ENCODE measurements around the gene C4orf33.

C4orf33 gene

DNA sequence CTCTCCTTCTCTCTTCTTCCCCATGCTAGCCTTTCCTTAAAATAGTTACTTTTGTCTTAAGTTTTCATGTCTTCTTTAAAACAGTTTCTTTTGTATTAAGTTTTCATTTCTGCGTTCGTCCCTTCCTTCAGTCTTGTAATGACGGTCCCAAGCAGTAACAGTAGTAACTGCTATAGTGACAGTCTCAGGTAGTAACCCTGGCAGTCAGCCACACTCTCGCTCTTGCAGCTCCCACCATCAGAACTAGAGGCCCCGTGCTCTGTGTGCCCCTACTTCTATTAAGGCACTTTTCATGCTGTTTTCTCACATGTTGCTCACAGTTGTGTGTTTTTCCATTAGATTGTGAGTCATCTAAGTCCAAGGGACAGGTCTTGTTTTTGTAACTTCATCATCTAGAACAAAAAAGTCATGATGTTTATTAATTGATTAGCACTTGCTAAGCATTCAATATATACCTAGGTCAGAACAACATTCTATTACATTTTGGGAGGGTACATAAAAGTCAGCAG lies 49.3 kb downstream of the C4orf33 start:
- no peak overlapping the region for H3K9ac ChIP-seq (ENCODE audit: insufficient read length, low read depth)
- no peaks in the 10 kb centered on the region for H3K27me3 ChIP-seq (ENCODE audit: insufficient read depth, insufficient read length)
- no peaks in the 10 kb centered on the region for H3K9me3 ChIP-seq (ENCODE audit: insufficient read depth, low read length)
- DNase-seq (ENCODE audit: low read depth, low spot score), result no peak
- no peaks in the 10 kb centered on the region for H3K36me3 ChIP-seq (ENCODE audit: insufficient read depth, insufficient read length, low read length)
- no peak for TF ChIP-seq ZNF274 (IDR thresholded peaks at IDR 0.05; ENCODE audit: low read depth, low read length)
- no peak for TF ChIP-seq SUZ12 (IDR thresholded peaks at IDR 0.05; ENCODE audit: extremely low read depth, insufficient read depth, insufficient read length)
- TF ChIP-seq YY1 (IDR thresholded peaks at IDR 0.05; ENCODE audit: insufficient read depth, insufficient read length), result no peak
- H3K4me1 ChIP-seq (ENCODE audit: insufficient read depth, insufficient read length), result no peaks in the 10 kb centered on the region
- H3K4me3 ChIP-seq (ENCODE audit: insufficient read length, low read depth), result no peak overlapping the region

DNA sequence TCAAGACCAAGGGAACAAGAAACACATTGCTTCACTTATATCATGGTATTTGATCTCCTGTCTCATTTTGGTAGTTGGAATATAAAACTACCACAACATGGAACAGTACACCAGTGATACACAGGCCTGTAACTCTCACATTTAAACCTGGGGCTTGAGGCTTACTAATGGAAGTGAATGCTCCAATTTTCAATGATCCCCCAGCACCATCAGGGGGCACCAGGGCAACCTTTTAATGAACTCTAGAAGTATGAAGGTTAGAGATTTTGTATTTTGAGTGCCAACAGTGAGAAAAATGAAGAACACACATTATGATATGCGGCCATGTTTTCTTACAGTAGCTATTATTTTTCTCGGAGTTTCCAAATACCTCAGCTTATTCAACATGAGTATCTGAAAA lies 50.7 kb downstream of the C4orf33 start:
- Histone ChIP-seq H3K27me3 (ENCODE audit: insufficient read depth, insufficient read length) (no peaks in the 10 kb centered on the region), H3K36me3 (ENCODE audit: insufficient read depth, insufficient read length, low read length) (no peaks in the 10 kb centered on the region), H3K9ac (ENCODE audit: insufficient read length, low read depth) (no peak overlapping the region), H3K4me3 (ENCODE audit: insufficient read length, low read depth) (no peak overlapping the region), H3K4me1 (ENCODE audit: insufficient read depth, insufficient read length) (no peaks in the 10 kb centered on the region), H3K9me3 (ENCODE audit: insufficient read depth, low read length) (no peaks in the 10 kb centered on the region)
- TF ChIP-seq ZNF274 (IDR thresholded peaks at IDR 0.05; ENCODE audit: low read depth, low read length) (no peak), SUZ12 (IDR thresholded peaks at IDR 0.05; ENCODE audit: extremely low read depth, insufficient read depth, insufficient read length) (no peak), YY1 (IDR thresholded peaks at IDR 0.05; ENCODE audit: insufficient read depth, insufficient read length) (no peak)
- DNase-seq (ENCODE audit: low read depth, low spot score), result no peak

DNA sequence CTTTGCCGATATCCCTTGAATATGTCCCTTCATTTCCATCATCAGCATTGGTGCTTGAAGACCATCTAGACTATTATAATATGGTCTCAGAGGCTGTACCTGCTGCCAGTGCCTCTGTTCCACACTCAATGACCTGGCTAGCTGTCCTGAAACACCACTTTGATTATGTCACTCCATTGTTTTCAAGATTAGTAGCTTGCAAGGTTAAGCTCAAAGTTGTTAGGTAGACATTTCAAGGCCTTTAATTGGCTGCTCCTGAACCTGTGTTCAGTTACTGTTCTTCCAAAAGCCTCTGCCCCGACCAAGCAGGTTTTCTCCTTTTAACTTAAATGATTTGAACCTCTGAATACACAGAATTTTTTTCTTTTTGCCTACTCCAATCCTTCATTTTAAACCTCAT lies 52.9 kb downstream of the C4orf33 start:
- Histone ChIP-seq H3K9me3 (ENCODE audit: insufficient read depth, low read length) (no peaks in the 10 kb centered on the region), H3K9ac (ENCODE audit: insufficient read length, low read depth) (no peak overlapping the region), H3K27me3 (ENCODE audit: insufficient read depth, insufficient read length) (no peaks in the 10 kb centered on the region), H3K4me3 (ENCODE audit: insufficient read length, low read depth) (no peak overlapping the region), H3K4me1 (ENCODE audit: insufficient read depth, insufficient read length) (no peaks in the 10 kb centered on the region), H3K36me3 (ENCODE audit: insufficient read depth, insufficient read length, low read length) (no peaks in the 10 kb centered on the region)
- TF ChIP-seq ZNF274 (IDR thresholded peaks at IDR 0.05; ENCODE audit: low read depth, low read length) (no peak), YY1 (IDR thresholded peaks at IDR 0.05; ENCODE audit: insufficient read depth, insufficient read length) (no peak), SUZ12 (IDR thresholded peaks at IDR 0.05; ENCODE audit: extremely low read depth, insufficient read depth, insufficient read length) (no peak)
- DNase-seq (ENCODE audit: low read depth, low spot score), result no peak

DNA sequence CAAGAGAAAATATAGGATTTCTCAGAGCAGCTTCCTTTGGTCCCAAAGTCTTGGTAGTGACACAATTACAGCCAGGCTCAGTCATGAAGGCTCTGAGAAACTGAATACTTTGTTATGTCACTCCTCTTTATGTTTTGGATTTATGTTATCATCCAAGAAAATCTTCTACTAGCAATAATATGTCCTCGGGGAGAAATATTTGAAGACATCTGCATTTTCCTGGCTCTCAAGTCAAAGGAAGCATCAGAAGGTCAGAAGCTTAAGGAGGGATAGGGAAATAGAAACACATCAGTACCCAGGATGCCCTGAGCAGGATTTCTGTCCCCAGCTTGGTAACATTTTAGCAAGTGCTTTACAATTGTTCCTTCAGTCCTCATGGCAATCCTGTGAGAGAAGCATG lies 54.0 kb downstream of the C4orf33 start:
- Histone ChIP-seq H3K9me3 (ENCODE audit: insufficient read depth, low read length) (no peaks in the 10 kb centered on the region), H3K4me1 (ENCODE audit: insufficient read depth, insufficient read length) (no peaks in the 10 kb centered on the region), H3K27me3 (ENCODE audit: insufficient read depth, insufficient read length) (no peaks in the 10 kb centered on the region), H3K9ac (ENCODE audit: insufficient read length, low read depth) (no peak overlapping the region), H3K4me3 (ENCODE audit: insufficient read length, low read depth) (no peak overlapping the region), H3K36me3 (ENCODE audit: insufficient read depth, insufficient read length, low read length) (no peaks in the 10 kb centered on the region)
- no peak for DNase-seq (ENCODE audit: low read depth, low spot score)
- TF ChIP-seq YY1 (IDR thresholded peaks at IDR 0.05; ENCODE audit: insufficient read depth, insufficient read length) (no peak), SUZ12 (IDR thresholded peaks at IDR 0.05; ENCODE audit: extremely low read depth, insufficient read depth, insufficient read length) (no peak), ZNF274 (IDR thresholded peaks at IDR 0.05; ENCODE audit: low read depth, low read length) (no peak)

DNA sequence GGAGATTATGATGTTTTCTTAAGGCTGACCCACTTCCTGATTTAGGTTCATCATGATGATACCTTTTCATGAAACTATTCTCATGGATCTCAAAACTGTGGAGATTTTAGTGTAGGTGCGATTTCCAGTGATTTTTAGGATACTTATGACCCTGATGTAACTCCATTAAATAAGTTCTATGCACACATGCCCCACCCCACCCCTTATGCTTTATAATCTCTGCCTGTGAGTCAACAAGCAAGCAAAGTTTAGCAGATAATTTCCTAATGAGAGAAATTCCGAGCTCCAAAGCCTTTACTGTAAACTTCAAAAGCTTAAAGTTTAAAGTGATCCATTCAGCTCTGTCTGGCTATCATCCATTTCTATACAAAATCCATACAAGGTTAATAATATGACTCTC lies 56.4 kb downstream of the C4orf33 start:
- no peaks in the 10 kb centered on the region for H3K36me3 ChIP-seq (ENCODE audit: insufficient read depth, insufficient read length, low read length)
- H3K4me3 ChIP-seq (ENCODE audit: insufficient read length, low read depth), result no peak overlapping the region
- no peaks in the 10 kb centered on the region for H3K4me1 ChIP-seq (ENCODE audit: insufficient read depth, insufficient read length)
- no peaks in the 10 kb centered on the region for H3K27me3 ChIP-seq (ENCODE audit: insufficient read depth, insufficient read length)
- no peak overlapping the region for H3K9ac ChIP-seq (ENCODE audit: insufficient read length, low read depth)
- DNase-seq (ENCODE audit: low read depth, low spot score), result no peak
- TF ChIP-seq ZNF274 (IDR thresholded peaks at IDR 0.05; ENCODE audit: low read depth, low read length) (no peak), YY1 (IDR thresholded peaks at IDR 0.05; ENCODE audit: insufficient read depth, insufficient read length) (no peak), SUZ12 (IDR thresholded peaks at IDR 0.05; ENCODE audit: extremely low read depth, insufficient read depth, insufficient read length) (no peak)
- peaks cover 4% of the 10 kb centered on the region; the same call in 1 of the 2 replicates for H3K9me3 ChIP-seq (ENCODE audit: insufficient read depth, low read length)

DNA sequence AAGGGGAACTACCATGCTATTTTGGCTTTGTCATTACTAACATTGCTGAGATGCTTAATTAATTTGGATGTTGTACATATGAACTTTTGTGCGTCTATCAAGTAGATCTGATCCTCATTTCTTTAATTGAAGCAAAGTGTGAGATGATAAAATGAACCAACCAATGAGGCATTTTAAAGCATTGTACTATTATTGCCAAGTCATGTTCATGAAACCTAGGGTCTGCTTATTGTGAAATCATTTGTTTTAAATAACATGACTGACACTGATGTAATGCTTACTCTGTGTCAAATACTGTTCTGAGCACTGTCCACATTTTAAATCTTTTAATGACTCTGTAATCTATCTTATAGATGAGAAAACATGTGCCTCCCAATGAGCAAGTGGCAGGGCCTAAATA lies 57.7 kb downstream of the C4orf33 start:
- DNase-seq (ENCODE audit: low read depth, low spot score), result no peak
- Histone ChIP-seq H3K4me1 (ENCODE audit: insufficient read depth, insufficient read length) (no peaks in the 10 kb centered on the region), H3K27me3 (ENCODE audit: insufficient read depth, insufficient read length) (no peaks in the 10 kb centered on the region), H3K9ac (ENCODE audit: insufficient read length, low read depth) (no peak overlapping the region), H3K9me3 (ENCODE audit: insufficient read depth, low read length) (peaks cover 8% of the 10 kb centered on the region; the same call in 1 of the 2 replicates), H3K36me3 (ENCODE audit: insufficient read depth, insufficient read length, low read length) (no peaks in the 10 kb centered on the region), H3K4me3 (ENCODE audit: insufficient read length, low read depth) (no peak overlapping the region)
- TF ChIP-seq YY1 (IDR thresholded peaks at IDR 0.05; ENCODE audit: insufficient read depth, insufficient read length), result no peak
- TF ChIP-seq ZNF274 (IDR thresholded peaks at IDR 0.05; ENCODE audit: low read depth, low read length), result no peak
- TF ChIP-seq SUZ12 (IDR thresholded peaks at IDR 0.05; ENCODE audit: extremely low read depth, insufficient read depth, insufficient read length), result no peak

DNA sequence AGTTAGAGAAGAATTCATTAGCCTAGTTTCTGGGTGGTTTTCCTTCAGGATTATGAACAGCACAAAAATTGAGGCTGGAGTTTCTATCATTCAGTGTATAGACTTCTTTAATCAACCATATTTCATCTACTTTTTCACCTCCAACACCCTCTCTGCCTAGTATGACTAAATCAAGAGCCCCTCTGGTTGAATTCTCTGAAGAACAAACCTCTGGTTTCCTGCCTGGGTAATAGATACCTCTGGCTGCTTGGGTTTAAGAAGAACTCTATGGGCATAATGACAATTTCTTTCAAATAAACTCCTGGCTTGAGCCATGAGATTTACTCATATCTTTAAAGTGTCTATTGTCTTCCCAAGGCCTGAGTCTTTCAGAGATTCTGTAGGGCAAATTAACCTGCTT lies 66.5 kb downstream of the C4orf33 start:
- Histone ChIP-seq H3K27me3 (ENCODE audit: insufficient read depth, insufficient read length) (no peaks in the 10 kb centered on the region), H3K9ac (ENCODE audit: insufficient read length, low read depth) (no peak overlapping the region), H3K4me3 (ENCODE audit: insufficient read length, low read depth) (no peak overlapping the region), H3K36me3 (ENCODE audit: insufficient read depth, insufficient read length, low read length) (no peaks in the 10 kb centered on the region), H3K4me1 (ENCODE audit: insufficient read depth, insufficient read length) (no peaks in the 10 kb centered on the region), H3K9me3 (ENCODE audit: insufficient read depth, low read length) (peaks cover 3% of the 10 kb centered on the region; the same call in 1 of the 2 replicates)
- DNase-seq (ENCODE audit: low read depth, low spot score), result no peak
- TF ChIP-seq YY1 (IDR thresholded peaks at IDR 0.05; ENCODE audit: insufficient read depth, insufficient read length), result no peak
- no peak for TF ChIP-seq SUZ12 (IDR thresholded peaks at IDR 0.05; ENCODE audit: extremely low read depth, insufficient read depth, insufficient read length)
- TF ChIP-seq ZNF274 (IDR thresholded peaks at IDR 0.05; ENCODE audit: low read depth, low read length), result no peak
